Measurements from ENCODE around the gene CLRN2.
"Not testable (repeated sequence)": the region's sequence is repeated elsewhere in the genome, so short reads cannot be mapped to it uniquely, and the experiment has no call there.

Gene CLRN2

DNA sequence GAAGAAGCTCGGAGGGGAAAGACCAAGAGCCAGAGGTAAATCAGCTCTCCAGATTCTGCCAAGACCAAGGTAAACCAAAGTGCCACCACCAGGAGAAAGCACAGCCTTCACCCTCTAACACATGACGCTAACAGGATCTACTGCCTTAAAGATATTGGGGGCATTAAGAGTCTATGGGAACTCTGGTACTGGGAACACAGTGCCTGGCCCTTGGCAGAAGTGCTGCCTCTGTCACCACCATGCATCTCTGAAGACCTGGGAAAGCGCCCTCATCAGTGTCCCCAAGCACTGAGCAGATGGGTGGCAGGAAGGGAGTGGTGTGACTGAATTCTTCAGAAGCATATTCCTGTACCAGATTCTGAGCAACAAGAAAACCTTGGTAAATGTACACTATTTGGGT lies 4.4 kb upstream of the CLRN2 start:
- DNase-seq, result no peak

GRCh38 chr4:17511051-17511450 lies 3.9 kb upstream of the CLRN2 start:
- no peak for DNase-seq

- no peak for DNase-seq
Measured at GRCh38 chr4:17511509-17511949, 3.4 kb upstream of the CLRN2 start.

DNA sequence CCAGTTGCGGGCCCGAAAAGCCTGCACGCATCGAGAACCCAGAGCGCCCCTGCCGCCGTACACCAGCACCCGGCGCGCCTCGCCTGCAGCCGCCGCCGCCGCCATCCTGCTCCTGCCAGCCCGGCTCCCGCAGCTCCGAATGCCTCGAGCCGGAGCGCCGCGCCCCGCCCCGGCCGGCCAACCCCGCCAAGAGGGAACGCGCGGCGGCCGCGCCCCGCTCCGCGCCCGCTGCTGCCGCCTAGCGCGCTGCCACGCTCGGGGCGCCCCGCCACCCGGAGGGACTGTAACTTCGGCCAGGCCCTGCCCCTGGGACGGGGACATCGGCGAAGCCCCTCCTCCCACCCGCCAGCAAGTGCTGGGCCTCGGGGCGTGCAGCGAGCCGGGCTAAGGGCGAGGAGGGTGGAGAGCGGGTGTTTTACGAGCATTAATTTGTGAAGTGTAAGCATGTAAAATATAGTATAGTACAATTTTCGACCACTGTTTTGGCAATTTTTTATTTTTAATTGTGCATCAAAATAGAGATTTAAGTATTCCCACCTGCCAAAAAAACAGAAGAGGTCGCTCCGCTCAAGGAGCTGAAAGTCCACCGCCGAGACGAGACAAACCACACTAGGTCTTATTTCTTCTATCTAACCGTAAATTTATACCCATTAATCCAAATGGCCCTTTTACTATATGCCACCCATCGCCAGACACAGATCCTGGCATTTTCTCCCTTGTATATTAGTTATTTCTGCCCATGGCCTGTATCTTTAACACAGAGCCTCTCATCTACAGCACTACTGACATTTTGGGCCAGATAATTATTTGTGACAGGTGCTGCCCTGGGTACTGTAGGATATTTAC lies 2.8 kb upstream of the CLRN2 start, which contains the start of gene QDPR:
QDPR (minus strand) TSS at position 141 of the 846 bp plus-strand sequence; CDS start at position 105, 36 bp downstream.
- DNase-seq, result peak; percentile 49

- no peak for DNase-seq
Measured at GRCh38 chr4:17512973-17513665, 1.8 kb upstream of the CLRN2 start.

GRCh38 chr4:17515445-17516407 lies 761 bp downstream of the CLRN2 start:
- DNase-seq, result no peak

- no peak for DNase-seq
Measured at GRCh38 chr4:17516980-17517379, 2.0 kb downstream of the CLRN2 start.

DNA sequence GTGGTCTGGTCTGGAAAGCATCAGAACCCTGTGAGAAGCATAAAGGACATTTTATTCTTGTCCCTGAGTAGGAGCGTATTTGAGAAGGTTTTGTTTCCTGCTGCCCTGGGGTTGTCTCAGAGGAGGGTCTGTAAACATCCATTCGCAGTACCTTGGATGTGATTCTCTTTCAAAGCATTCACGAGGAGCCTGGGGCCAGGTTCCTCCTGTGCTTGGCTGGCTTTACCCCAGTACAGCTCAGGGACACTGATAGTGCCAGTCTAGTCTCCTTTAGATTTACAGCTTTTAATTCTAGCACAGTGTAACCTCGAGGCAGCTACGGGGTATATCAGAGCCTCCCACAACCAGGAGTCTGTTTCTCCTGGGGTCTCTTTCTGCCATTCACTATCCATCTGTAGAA lies 2.7 kb downstream of the CLRN2 start:
- no peak for DNase-seq

- no peak for DNase-seq
Measured at GRCh38 chr4:17521595-17521994, 6.6 kb downstream of the CLRN2 start.

DNA sequence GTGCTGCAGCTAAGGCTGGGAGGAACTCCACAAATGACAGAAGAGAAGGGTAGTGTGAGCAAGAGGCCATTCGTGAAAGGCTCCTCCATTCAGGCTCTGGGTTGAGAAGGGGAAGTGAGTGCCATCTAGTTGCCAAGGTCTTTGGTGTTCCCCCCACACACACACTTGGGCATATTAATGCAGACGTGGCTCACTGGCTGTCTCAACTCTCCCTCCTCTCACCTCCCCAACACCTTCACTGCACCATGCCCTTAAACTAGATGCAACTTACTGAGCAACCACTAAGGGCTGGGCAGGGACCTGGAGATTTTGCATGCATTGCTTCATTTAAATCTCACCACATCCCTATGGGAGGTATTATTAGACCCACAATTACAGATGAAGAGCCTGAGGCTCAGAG lies 8.7 kb downstream of the CLRN2 start:
- DNase-seq, result no peak

GRCh38 chr4:17526695-17527477 lies 11.9 kb downstream of the CLRN2 start:
- DNase-seq, result no peak

- DNase-seq, result no peak
Measured at GRCh38 chr4:17528551-17529165, 13.7 kb downstream of the CLRN2 start.

DNA sequence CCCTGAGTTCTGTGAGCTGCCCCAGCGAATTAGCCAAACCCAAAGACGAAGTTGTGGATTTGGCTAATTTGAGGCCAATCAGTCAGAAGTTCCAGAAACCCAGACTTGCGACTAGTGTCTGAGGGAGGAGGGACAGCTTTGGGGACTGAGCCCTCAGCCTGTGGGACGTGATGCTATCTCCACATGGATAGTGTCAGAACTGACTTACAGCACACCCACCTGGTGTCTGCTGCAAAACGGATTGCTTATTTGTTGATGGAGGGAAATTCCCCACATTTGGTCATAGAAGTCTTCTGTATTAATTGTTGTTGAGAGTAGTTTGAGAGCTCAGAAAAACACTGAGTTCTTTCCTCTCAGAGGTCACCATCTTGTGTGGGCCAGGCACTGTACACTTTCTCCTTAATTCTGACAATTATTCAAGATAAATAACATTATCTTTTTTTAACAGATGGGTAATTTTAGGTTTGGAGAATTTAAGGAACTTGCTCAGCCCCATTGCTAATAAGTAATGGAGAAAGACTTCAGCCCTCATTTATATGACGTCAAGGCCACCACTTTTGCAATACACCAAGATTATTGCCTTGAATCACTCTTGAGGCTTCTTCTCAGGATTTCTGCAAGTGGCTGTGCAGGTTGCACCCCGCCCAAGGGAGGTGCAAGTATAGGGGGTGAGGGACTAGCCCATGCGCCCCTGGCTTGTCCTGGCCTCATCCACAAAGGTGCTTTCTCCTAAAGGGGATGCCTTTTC lies 16.7 kb downstream of the CLRN2 start:
- DNase-seq, result no peak

- DNase-seq, result no peak
Measured at GRCh38 chr4:17534705-17535104, 19.7 kb downstream of the CLRN2 start.

GRCh38 chr4:17535242-17535641 lies 20.3 kb downstream of the CLRN2 start:
- DNase-seq, result no peak

DNA sequence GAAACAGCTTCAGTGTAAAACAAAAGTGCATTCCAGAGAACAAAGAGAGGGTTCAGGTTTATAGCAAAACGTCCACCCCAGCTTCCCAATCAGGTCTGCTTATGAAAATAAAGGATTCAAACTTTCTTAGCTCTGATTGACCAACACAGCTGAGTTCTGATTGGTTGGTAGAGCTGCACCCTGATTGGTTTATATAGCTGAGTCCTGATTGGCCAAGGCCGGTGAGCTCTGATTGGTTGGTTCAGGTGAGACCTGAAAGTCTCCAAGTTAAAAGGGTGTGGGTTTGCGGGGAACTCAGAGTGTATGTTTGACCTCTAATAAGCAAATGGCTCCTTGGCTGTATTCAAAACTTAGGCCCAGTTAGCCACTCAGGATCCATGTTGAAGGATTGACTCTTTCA lies 20.9 kb downstream of the CLRN2 start:
- no peak for DNase-seq

- not testable (repeated sequence) for DNase-seq
Measured at GRCh38 chr4:17537060-17537459, 22.1 kb downstream of the CLRN2 start.

DNA sequence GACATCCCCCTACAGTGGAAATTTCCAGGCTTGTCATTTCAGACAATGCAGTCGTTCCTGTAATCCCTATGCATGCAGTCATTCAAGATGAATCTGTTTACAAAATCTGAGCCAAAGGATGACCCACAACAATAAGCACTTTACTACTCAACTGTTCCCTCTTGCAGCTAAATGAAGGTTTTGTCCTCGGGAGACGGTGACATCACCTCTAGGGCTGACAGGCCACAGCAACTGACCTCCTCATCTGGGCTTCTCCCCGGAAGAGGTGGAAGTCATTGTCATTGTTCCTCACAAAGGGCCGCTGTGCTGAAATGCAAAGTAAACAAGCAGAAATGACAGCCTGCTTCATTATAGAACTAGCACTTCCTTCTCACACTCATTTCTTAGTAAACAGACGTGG lies 29.2 kb downstream of the CLRN2 start:
- DNase-seq, result peak; percentile 88

DNA sequence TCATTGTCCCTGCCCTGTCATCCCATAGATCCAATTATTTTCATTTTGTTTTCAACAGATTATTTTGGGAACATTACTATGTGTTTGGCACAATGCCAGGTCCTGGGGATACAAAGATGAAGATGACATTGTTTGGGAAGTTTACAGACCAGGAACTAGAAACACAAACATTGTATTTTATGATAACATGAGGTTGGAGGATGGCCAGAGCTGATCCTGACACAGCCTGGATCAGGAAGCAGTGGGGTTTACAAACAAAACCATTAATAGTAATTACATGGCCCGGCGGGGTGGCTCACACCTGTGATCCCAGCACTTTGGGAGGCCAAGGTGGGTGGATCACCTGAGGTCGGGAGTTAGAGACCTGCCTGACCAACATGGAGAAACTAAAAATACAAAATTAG lies 29.9 kb downstream of the CLRN2 start:
- DNase-seq, result peak; percentile 88

- DNase-seq, result no peak
Measured at GRCh38 chr4:17545374-17546140, 30.6 kb downstream of the CLRN2 start.
